A172 (cell line): ENCODE results near the gene ARHGAP20. TPM values are rescaled to one million over a fixed set of nuclear protein-coding genes. Genes with fewer than 3 reads are reported as not detected.
A peak's percentile ranks its signal among the peaks of the same experiment; 100 is the strongest.

Experiments
- DNase-seq: peaks from one replicate; pipeline ENCODE4 v3.0.0-alpha.2; 2015; ENCODE audit warnings: low spot score
- total RNA-seq: library from RNA; depleted of rRNA; stranded (reverse); fragments of >200 nt; shearing (Covaris generic); gene quantifications from 2 replicates; pipeline ENCODE4 v1.2.3, GENCODE V29; 2014

ARHGAP20 gene
- total RNA-seq, 1 experiment from 2014 or later = not detected

DNA sequence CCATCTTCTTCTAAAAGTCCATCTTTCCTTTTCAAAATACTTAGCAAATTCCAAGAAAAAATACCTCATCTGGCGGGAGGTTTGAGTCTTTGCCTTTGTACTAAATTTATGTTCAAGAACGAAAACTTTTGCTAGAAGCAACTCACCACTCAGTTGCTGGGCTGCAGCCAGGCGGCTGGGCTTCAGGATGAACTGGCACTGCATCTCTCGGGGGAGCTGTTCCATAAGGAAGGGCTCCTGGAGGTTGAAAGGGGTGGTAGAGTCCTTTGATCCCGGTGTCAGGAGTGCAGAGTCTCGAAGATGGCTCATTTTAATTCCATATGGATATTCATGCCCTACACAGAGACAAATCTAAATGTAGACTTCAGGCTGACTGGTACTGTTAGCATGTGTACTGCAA, 105.8 kb downstream of the ARHGAP20 start:
- no peak for DNase-seq

DNA sequence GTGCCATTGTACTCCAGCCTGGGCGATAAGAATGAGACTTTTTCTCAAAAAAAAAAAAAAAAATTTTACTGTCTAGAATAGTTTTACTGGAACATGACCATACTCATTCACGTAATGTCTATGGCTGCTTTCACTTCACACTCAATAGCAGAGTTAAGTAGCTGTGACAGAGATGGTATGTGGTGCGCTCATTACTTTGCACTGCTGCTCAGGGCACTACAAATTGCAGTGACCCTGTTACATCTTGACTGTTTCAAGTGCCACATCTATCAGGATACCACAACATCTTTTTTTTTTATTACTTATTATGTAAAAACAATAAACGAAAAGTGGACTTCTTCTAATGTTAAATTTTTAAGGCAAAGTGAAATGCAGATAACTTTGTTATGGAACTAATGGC, 110.3 kb downstream of the ARHGAP20 start:
- DNase-seq = no peak

DNA sequence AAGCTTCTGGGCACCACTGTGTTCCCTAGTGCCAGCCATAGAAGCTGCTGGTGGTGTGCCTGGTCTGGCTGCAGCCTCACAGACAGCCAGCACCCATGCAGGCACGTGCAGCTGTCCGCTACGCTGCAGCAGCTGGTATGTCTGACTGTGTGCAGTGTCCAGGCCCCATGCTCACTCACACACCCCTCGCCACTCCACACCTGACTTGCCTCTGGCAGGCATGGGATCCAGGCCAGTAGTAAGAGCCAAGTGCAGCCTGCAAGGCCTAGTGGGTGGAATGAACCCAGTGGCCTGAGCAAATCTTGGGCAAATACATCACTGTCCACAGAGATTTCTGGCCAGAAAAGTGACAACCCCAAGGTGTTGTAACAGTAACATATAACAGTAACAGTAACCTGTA, 111.9 kb downstream of the ARHGAP20 start:
- DNase-seq = no peak

DNA sequence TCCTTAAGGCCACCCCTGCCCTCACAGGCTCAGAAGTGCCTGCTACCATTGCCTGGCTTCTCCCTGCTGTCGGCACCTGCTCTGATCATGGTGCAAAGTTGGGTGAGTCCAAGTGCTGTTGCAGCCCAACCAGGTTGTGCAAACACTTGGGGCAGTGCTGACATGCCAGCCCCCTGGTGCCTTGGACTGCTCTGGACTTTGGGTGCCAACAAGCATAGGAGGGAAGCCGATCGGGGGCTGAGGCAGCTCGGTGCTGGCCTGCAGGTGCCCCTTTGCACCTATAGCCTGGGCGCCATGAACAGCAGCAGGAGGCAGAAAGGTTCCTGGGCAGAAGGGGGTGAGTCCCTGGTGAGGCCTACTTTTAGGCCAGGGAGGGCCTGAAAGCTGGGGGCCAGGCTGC, 113.0 kb downstream of the ARHGAP20 start:
- DNase-seq = no peak

DNA sequence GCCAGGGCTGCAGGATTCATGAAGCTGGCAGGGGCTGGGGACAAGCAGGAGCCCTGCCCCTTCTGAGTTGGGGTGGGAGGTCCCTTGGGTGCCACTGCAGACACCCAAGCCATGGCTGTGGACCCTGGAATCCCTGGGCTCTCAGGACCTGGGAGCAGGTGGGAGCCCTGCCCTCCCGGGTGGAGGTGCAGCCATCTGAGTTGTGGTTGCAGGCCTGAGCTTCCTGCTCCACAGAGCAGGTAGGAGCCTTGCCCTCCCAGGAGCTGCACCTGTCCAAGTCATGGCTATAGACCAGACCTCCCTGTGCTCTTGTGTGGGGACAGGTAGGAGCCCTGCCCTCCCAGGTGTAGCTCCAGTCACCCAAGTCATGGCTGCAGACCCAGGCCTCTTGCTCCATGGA, 113.5 kb downstream of the ARHGAP20 start:
- DNase-seq = no peak

DNA sequence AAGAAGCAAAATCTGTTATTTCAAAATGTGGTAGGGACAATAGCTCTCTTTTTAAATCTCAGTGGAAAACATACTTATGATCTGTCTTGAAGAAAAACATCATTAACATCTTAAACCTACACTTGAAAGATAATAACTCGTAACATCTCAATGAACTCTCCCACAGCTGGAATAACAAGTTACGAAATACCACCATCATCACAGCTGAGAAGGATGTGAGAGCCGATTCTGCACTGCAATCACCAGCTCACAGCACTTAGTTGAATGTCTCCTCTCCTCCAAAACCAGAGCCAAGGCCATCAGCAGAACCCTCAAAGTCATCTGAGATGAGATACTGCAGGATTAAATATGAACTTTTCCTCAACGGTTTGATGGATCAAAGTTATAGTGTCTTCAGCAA, 124.3 kb downstream of the ARHGAP20 start:
- DNase-seq = no peak

DNA sequence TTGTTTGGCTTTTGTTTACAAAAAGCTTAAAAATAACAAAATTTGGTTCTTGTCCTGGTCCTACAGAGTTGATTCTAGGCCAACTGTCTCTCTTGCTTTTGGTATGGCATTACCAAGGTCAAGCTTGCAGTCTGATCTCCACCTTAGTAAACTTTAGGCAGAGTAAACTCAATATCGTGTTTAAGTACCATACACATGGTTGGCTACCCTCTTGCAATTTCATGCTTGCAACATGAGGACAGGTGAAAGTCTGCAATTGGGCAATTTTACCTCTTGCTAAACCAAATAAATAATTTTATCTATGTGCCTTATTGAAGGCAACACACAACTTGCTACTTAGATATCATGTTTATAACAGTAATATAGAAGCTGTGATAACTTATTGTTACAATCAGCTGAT, 125.1 kb downstream of the ARHGAP20 start:
- DNase-seq = no peak

DNA sequence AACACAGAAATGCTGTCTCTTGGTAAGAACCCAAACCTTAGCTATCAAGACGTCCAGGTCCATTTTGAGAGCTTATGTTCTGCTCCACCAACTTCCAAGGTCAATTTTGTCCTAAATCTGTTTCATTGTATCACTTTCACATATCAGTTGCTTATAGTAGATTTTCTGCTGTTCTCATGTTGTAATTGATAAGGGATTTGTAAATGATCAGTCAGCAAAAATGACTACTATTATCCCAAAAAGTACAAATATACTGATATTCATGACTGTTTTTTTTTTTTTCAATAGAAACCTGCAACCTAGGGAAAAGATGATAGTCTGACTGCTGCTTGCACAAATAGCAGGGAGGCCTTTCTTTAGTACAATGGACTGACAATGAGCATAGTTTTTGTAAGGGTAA, 128.1 kb downstream of the ARHGAP20 start:
- DNase-seq = no peak

DNA sequence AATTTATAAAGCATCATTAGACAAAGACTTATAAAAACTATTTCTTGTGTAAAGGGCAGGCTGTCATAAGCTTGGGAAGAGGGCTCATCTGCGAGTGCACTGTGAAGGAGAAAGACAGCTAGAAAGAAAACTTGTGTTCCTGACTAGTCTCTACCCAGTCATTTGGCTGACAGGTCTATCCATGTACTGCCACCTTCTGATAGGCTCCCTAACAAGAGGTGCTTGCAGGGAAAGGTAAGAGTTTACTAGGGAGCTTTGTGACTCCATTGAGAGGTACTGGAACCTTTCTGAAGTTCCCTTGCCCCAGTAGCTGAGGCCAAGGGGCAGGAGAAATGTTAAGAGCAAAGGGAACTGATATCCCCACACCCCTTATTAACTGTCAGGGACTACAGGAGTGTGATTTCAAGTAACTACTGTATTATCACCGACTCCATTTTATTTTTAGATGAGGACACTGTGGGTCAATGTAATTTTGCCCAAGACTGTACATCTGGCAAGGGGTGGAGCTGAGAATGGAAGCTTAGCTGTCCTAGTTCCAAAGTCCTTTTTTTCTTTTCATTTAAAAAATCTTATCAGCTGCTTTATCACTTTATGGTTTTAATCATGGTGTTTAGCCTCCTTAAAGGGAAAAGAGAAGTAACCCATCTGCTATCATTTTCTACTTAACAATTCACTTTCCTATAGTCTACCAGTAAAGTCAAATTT, 129.4 kb downstream of the ARHGAP20 start:
- no peak for DNase-seq

DNA sequence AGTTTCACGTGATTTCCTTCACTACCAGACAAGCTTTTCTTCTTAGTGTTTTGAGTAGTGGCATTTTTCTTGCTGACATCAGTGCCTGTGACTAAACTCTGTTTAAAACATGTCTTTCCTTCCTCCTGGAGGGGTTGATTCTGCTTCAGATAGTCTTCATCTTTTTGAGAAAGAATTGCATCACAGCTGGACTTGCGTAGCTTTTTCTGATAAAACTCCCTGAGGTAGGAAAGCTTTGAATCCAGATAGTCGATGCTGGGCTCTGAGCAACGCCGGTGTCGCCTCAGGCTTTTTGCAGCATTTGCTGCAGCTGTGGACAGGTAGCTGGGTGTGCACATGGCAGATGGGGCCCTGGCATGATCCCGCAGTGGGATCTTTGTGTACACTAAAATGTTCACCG, 131.7 kb downstream of the ARHGAP20 start:
- no peak for DNase-seq

DNA sequence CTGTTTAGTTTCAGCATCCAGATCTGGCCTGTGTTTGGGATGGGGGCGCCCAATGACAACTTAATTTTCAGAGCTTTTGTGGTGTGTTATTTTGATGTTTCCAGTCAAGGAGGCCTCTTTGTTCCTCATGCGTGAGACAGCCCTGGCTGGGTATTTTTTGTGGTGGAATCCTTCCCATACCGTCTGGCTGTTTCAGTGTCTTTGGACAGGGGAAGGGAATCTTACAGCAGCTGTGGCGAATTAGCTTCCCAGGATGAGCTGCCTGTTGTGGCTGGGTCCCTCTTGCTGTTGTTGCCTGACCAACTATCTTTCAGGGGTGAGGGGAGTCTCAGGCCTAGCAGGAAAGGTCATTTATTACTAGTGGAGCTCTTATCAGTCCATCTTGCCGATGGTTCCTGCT, 138.8 kb downstream of the ARHGAP20 start:
- DNase-seq = no peak

DNA sequence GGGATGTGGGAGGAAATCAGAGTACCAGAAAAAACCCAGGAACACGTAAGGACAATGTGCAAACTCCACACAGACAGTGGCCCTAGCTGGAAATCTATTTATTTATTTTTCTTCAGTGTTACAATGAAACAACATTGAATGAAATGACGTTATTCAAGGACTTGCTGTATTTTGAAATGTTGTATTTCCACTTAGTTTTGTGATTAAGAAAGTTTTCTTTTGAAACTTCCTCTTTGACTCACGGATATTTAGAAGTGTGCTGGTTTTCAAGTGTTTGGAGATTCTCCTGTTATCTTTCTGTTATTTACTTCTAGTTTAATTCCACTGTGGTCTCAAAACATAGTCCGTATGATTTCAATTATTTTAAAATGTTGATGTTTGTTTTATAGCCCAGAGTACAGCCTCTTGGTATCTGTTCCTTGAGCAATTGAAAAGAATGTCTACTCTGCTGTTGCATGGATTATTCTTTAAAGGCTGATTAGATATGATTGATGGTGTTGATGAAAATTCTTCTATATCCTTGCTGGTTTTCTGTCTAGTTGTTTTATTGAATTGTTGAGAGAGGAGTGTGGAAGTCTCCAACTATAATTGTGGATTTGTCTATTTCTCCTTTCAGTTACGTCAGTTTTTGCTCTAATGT, 141.0 kb downstream of the ARHGAP20 start:
- DNase-seq = no peak

DNA sequence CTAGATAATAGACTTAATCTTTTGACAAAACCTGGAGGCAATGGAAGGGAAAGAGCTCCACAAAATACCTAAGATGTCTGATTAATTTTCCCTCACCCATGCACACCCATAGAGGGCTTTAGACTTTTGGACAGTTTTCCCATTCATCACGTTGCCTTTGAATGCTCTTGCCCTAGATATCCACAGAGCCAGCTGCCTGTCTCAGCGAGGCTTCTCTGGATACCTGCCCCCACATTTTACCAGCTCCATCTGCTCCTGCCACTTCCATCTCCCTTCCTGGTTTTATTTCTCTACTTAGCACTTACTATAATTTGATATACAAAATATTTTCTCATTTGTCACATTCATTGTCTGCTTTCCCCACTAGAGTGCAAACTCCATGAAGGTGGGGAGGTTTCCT, 145.7 kb downstream of the ARHGAP20 start:
- no peak for DNase-seq

DNA sequence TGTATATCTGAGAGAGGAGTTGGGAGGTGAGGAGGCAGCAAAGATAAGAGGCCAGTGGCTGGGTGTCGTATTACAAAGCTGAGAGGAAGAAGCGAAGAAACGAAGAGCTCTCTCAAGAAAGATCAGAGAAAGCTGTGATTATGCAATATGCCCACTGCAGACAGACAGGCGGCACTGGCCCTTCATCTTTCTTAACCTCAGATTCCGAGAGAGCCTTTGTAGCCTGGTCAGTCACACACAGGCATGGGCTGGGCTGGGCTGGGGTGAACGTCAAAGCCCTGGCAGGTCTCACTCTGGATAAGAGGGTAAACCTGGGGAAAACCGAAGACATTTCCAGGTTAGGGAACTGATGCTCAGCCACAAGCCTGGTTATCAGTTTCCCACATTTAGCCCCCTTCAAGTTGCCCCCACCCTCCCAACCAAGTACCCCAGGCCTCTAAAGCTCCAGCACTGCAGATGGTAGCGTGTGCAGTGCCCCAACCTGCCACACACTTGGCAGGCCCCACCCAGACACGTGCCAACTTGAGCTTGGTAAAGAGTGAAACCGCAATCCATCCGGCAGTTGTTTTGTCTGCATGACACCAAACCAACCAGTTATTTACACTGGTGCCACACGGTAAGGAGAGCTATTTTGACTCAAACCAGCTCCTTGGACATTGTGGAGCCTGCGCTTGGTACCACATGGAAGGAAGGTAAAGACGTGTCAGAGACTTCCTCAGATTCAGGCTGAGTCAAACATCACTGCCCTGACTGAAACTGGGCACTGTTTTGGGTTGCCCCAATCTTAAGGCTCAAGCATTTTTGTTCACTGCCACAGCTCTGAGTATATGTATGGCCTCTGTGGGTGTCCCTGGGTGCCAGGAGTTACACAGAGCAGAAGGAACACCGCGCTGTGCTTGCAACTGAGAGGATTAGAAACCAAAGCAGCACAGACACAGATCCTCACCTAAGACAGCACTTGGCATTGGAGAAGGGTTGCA, 146.6 kb downstream of the ARHGAP20 start:
- DNase-seq = peak; percentile 19

DNA sequence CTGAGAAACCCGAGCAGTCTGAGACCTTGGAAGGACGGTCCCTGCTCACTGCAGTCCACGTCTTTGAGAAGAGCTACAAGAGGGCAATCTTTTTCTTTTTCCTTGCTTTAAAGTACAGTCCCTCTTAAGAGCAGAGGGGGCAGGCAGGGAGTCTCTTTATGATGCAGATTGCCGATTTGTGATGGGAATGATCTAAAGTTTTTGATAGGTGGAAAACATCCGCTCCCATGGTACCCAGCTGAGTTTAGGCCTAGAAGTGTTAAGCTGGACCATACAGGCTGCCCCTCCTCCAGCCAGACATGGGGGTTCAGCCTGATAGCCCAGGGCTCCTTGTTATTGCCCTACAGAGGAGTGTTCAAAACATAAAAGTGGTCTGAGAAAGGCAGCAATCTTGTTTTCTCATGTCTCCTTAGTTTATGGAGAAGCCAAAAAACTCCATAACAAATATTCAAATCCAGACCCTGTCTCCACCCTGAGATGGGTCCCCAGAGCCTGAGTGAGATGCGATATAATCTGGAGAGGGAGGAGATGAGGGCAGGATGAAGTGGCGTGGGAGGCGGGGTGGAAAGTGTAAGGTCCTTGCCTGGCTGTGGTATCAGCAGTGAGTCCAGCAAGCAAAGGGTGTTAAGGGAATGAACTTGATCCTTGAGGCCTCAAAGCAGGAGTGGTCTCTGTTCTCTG, 147.4 kb downstream of the ARHGAP20 start:
- no peak for DNase-seq

DNA sequence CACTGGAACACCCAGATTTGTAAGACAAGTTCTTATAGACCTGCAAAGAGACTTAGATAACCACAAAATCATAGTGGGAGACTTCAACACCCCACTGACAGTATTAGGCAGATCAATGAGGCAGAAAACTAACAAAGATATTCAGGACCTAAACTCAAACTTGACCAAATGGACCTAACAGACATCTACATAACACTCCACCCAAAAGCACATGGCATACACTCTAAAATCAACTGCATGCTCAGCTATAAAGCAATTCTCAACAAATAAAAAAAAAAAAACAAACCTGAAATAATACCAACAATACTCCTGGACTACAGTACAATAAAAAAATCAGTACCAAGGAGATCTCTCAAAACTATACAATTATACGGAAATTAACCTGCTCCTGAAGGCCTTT, 167.5 kb downstream of the ARHGAP20 start:
- DNase-seq = no peak

DNA sequence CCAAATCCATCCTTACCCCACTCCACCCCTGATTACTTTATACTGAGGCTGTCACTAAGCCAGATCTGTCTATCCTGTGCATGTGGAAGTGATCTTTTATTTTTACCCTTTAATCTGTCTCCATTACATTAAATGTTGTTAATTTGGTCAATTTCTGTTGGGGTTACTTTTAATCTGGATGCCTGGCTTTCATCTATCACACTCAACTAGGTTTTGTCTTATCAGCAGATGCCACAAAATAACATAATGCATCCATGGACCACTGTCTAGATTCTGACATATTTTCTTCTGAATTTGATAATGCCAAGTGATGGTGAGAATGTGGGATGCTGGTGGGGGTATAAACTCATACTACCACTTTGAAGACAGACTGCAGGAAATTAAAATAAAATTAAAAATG, 174.1 kb downstream of the ARHGAP20 start:
- DNase-seq = no peak

DNA sequence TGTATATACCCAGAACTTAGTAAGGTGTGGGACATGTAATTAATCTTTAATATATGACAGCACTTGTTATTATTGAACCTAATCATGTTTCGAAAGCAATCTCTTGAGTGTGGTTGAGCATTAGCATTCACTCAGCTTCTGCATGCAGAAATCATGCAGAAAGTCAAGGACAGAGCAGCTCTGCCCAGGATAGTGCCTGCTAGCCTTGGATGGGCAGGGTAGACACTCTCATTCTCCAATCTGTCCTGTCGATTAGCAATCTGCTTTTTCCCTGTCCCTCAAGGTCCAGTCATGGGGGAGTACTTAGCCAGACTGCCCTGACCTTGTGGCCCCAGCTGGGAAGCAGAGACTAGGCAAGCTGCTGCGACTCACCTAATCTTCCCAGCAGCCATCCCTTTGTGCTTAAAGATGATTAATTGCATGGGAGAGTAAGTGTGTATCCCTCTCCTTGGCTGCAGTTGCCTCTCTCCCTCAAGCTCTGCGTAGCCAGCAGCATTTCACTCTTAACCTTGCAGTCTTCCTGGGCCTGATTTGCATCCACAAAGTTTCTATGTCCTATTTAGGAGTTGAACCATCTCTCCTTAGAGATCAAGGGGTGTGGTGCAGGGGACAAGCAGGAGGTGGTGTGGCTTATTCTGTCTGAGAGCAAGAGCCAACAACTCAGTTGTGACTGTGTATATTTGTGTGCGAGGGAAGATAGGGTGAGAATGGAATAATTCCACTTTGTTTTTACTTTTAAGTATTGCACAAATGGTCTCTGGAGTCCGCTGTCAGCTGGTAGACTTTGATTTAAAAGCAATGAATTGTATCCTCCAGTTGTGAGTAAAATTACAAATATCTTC, 181.1 kb downstream of the ARHGAP20 start:
- DNase-seq = no peak

DNA sequence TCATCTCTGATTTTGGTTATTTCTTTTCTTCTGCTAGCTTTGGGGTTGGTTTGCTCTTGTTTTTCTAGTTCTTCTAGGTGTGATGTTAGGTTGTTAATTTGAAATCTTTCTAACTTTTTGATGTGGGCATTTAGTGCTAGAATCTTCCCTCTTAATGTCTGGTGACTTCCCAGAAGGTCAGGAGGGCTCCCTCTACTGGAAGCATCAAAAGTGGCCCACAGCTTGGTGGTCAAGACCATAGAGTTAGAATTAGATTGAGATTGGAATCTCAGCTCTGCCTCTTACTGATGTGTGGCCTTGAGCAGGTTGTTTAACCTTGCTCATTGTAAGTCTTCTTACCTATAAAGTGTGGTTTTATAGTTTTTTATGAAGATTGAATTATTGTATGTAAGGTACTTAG, 183.2 kb downstream of the ARHGAP20 start:
- no peak for DNase-seq

DNA sequence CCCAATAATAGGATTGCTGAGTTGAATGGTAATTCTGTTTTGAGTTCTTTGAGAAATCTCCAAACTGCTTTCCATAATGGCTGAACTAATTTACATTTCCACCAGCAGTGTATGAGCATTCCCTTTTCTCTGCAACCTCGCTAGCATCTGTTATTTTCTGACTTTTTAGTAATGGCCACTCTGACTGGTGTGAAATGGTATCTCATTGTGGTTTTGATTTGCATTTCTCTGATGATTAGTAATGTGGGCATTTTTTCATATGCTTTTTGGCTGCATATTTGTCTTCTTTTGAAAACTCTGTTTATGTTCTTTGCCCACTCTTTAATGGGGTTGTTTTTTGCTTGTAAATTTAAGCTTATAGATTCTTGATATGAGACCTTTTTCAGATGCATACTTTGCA, 185.1 kb downstream of the ARHGAP20 start:
- no peak for DNase-seq
